Activated CD4-positive, alpha-beta T cell treated with anti-CD3 and anti-CD28 coated beads, Interleukin-2, amount 10 ng/mL, durations not matched to agents 7 days and 5 days (primary cell): ENCODE results near the gene MTERF4. TPM values are rescaled to one million over a fixed set of nuclear protein-coding genes. Genes with fewer than 3 reads are reported as not detected.

Source experiments
- CTCF ChIA-PET: fragments of 350-600 bp; sonication (Branson Sonifier 250); formaldehyde crosslinking; loops from one replicate; lab custom pipeline; 2021; ENCODE audit warnings: antibody characterized with exemption; lab: Charles Lee
- POLR2A ChIA-PET: fragments of 350-600 bp; sonication (Branson Sonifier 250); formaldehyde crosslinking; loops from one replicate; lab custom pipeline; 2021; ENCODE audit warnings: antibody characterized with exemption; lab: Charles Lee
- DNase-seq: peaks from one replicate; pipeline ENCODE4 v3.0.0-alpha.2; 2020
- H3K27ac Mint-ChIP-seq: one replicate; pipeline ENCODE4 v1.8.0; 2021; ENCODE audit warnings: mild to moderate bottlenecking, moderate library complexity, mixed read lengths
- H3K27me3 Mint-ChIP-seq: one replicate; pipeline ENCODE4 v1.8.0; 2021; ENCODE audit warnings: mixed read lengths
- H3K36me3 Mint-ChIP-seq: one replicate; pipeline ENCODE4 v1.8.0; 2021; ENCODE audit warnings: low read depth, mixed read lengths
- H3K4me1 Mint-ChIP-seq: one replicate; pipeline ENCODE4 v1.8.0; 2021; ENCODE audit warnings: mixed read lengths
- H3K4me3 Mint-ChIP-seq: one replicate; pipeline ENCODE4 v1.8.0; 2021; ENCODE audit warnings: mild to moderate bottlenecking, moderate library complexity, mixed read lengths
- H3K9me3 Mint-ChIP-seq: one replicate; pipeline ENCODE4 v1.8.0; 2021; ENCODE audit warnings: mixed read lengths
- total RNA-seq, 2 experiments: library from RNA; stranded (reverse); gene quantifications; one replicate each; pipeline ENCODE4 v1.2.3, GENCODE V29; 2021

MTERF4 gene
- total RNA-seq, 2 experiments from 2014 or later = 38.0 to 41.0 TPM

DNA sequence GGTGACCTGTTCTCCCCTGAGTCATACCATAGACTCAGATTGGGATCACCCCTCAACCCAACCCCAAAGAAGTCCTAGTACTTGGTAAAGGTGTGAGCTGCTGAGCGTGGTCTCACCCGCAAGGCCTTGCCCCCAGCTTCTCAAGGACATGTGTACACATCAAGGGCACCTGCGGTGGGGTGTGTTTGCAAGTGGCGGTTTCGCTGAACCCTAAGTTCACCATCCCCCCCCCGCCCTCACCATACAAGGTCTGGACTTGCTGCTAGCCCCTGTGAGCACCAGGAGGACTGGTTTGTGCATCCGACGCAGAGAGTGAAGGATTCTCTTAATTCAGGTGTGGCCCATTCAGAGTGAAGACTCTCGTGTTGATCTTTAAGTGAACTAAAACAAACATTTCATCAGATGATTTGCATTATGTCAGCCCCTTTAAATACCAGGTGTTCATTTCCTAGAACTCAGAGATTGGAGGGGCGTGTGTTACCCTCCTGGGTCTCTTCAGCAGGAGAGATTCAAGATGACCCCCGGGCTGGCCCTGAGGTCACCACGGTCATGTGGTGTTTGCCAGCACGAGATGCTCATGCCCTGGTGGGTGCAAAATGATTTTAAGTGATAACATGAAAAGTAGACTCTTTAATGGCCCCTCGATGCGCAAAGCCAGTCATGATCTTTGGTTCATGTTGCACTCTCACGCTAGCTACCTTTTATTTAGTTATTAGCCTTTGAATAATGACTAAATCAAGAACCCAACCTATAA lies 27.8 kb downstream of the MTERF4 start:
- Mint-ChIP-seq H3K27ac (no peak overlapping the region), H3K9me3 (no peaks in the 10 kb centered on the region), H3K27me3 (no peaks in the 10 kb centered on the region), H3K4me1 (peaks cover 2% of the 10 kb centered on the region), H3K36me3 (peaks cover 2% of the 10 kb centered on the region), H3K4me3 (no peak overlapping the region)
- no peak for DNase-seq
- ChIA-PET POLR2A (no interaction called here), CTCF (interaction anchor here (0.6 kb wide), 1 partner anchor 75 kb away, joined by 3 read pairs; the partner anchor contains the start of gene PASK)

DNA sequence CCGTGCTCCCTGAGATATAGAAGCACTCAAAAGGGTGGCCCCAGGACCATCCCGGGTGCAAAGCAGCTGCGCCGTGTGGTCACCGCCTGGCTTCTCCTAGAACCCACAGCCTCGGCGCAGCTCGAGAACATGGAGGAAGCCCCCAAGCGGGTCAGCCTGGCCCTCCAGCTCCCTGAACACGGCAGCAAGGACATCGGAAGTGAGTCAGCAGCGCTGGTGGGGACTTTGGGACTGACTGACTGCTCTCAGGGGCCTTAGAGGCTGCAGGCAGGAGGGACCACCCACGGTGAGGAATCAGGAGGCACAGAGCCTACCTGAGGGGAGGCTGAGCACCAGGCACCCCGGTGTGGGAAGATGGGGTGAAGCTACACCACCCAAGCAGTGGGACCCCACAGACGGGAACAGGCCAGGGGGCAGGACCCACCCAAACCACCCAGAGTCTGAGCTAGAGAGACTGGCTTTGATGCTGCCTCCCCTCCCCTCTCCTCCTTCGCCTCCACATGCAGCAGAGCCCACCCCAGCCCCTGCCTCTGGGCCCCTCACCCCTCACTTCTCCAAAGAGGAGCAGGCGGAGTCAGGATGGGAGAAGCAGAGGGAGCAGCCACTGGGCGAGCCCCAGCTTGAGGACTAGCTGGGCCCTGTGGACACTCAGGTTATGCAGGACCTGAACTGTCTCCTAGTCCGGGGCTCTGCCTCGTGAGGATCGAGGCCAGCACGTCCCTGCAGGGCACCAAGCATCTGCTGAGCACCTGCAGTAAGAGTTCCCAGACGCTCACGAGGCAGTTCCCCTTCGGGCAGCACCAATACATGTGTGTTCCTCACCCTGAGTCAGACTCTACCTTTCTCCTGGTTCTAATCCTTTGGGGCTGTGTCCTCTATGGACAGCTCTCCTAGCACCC lies 28.7 kb downstream of the MTERF4 start:
- Mint-ChIP-seq H3K27me3 (no peaks in the 10 kb centered on the region), H3K4me3 (no peak overlapping the region), H3K36me3 (peaks cover 2% of the 10 kb centered on the region), H3K27ac (no peak overlapping the region), H3K4me1 (peaks cover 2% of the 10 kb centered on the region), H3K9me3 (no peaks in the 10 kb centered on the region)
- ChIA-PET CTCF (interaction anchor here (0.6 kb wide), 1 partner anchor 76 kb away, joined by 3 read pairs; the partner anchor contains the start of gene PASK), POLR2A (no interaction called here)
- DNase-seq = no peak

DNA sequence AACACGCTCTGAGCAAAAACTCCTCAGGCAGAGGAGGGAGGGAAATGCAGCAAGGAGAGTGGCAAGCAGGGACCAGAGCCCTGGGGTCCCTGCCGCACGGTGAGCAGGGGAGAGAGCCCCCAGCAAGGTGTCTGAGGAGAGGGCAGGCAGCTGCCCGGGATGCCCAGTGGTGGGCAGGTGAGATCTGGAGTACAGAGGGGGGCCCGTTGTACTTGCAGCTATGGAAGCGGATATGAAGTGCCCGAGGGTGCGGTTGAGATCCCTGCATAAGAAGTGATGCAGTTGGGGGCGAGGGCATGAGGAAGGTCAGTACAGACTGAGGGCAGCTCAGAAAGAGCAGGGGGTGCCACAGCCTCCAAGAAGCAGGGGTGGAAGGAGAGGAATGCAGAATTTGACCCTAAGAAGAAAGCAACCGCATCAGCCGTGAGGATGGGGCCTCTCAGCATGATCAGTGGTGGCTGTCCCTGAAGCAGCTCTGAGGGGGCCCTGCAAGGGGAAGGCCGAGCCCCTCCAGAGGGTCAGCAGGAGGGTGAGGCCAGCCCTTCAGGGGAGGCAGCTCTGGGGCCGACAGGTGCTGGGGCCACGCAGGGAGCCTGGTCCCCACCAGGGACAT lies 29.4 kb downstream of the MTERF4 start:
- H3K36me3 Mint-ChIP-seq = peaks cover 2% of the 10 kb centered on the region
- no peak for DNase-seq
- POLR2A ChIA-PET = no interaction called here
- no peaks in the 10 kb centered on the region for H3K9me3 Mint-ChIP-seq
- no peak overlapping the region for H3K4me3 Mint-ChIP-seq
- H3K27ac Mint-ChIP-seq = peak overlapping the region; percentile 55
- no peaks in the 10 kb centered on the region for H3K4me1 Mint-ChIP-seq
- H3K27me3 Mint-ChIP-seq = no peaks in the 10 kb centered on the region
- CTCF ChIA-PET = no interaction called here

- H3K9me3 Mint-ChIP-seq = no peaks in the 10 kb centered on the region
- H3K4me1 Mint-ChIP-seq = no peaks in the 10 kb centered on the region
- no peaks in the 10 kb centered on the region for H3K27me3 Mint-ChIP-seq
- POLR2A ChIA-PET = no interaction called here
- peaks cover 2% of the 10 kb centered on the region for H3K36me3 Mint-ChIP-seq
- no peak overlapping the region for H3K4me3 Mint-ChIP-seq
- H3K27ac Mint-ChIP-seq = peak overlapping the region; percentile 55
- CTCF ChIA-PET = no interaction called here
- no peak for DNase-seq
Observed at GRCh38 chr2:241072151-241072550, 29.9 kb downstream of the MTERF4 start.

DNA sequence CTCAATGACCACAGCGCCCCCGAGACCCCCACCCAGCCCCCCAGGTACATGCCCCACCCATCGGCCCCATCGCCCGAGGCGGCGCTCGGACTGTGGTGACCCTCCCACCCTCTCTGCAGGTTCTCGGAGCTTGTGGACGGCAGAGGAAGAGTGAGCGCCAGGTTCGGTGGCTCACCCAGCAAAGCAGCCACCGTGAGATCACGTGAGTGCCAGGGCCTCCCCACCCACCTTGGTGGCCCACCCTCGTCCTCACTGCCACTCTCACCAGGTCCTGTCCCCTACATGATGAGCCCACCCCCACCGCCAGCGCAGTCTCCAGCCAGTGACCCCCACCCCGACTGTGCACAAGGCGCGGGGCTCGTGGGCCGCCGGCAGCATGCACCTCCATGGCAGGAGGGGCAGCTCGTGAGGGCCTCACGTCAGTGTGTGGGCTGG lies 30.4 kb downstream of the MTERF4 start:
- CTCF ChIA-PET = no interaction called here
- Mint-ChIP-seq H3K4me1 (no peaks in the 10 kb centered on the region), H3K27me3 (no peaks in the 10 kb centered on the region), H3K4me3 (no peak overlapping the region), H3K9me3 (no peaks in the 10 kb centered on the region), H3K36me3 (peaks cover 2% of the 10 kb centered on the region), H3K27ac (no peak overlapping the region)
- POLR2A ChIA-PET = no interaction called here
- DNase-seq = no peak

GRCh38 chr2:241070811-241071676 lies 31.0 kb downstream of the MTERF4 start:
- Mint-ChIP-seq H3K4me1 (no peaks in the 10 kb centered on the region), H3K36me3 (peaks cover 2% of the 10 kb centered on the region), H3K9me3 (no peaks in the 10 kb centered on the region), H3K4me3 (no peak overlapping the region), H3K27me3 (no peaks in the 10 kb centered on the region), H3K27ac (no peak overlapping the region)
- POLR2A ChIA-PET = no interaction called here
- DNase-seq = no peak
- CTCF ChIA-PET = no interaction called here

DNA sequence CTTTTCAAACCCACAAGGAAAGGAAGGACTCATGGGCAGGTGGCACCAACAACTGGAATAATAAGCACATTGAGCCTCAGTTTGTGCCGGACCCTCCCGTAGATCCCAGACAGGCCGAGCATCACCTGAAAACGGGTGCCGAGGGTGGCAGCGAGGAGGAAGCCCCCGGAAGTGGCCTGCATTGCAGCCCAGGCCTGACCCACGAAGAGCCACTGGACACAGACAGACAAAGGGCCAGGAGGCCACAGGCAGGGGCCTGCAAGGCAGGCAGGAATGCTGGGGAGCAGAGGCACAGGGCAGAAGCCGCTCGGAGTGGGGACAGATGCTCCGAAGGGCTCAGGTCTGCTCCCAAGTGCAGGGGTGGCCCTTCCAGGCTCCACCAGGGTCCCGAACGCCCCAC lies 31.7 kb downstream of the MTERF4 start:
- DNase-seq = no peak
- POLR2A ChIA-PET = no interaction called here
- Mint-ChIP-seq H3K36me3 (peaks cover under 1% of the 10 kb centered on the region), H3K27ac (no peak overlapping the region), H3K27me3 (no peaks in the 10 kb centered on the region), H3K9me3 (no peaks in the 10 kb centered on the region), H3K4me1 (no peaks in the 10 kb centered on the region), H3K4me3 (no peak overlapping the region)
- CTCF ChIA-PET = no interaction called here

DNA sequence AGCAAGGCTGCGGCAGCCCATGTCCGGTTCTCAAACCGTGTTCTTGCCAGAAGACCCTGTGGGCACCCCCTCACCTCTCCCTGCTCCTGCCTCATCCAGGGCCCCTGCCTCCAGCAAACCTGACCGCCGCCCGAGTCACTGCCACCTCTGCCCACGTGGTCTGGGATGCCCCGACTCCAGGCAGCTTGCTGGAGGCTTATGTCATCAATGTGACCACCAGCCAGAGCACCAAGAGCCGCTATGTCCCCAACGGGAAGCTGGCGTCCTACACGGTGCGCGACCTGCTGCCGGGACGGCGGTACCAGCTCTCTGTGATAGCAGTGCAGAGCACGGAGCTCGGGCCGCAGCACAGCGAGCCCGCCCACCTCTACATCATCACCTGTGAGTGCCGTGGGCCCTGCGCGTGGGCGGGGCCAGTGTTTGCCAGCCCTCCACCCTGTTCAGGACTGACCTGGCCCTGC lies 32.2 kb downstream of the MTERF4 start:
- Mint-ChIP-seq H3K4me1 (no peaks in the 10 kb centered on the region), H3K4me3 (no peak overlapping the region), H3K36me3 (no peaks in the 10 kb centered on the region), H3K27me3 (no peaks in the 10 kb centered on the region), H3K9me3 (no peaks in the 10 kb centered on the region), H3K27ac (no peak overlapping the region)
- no peak for DNase-seq
- CTCF ChIA-PET = no interaction called here
- POLR2A ChIA-PET = no interaction called here

DNA sequence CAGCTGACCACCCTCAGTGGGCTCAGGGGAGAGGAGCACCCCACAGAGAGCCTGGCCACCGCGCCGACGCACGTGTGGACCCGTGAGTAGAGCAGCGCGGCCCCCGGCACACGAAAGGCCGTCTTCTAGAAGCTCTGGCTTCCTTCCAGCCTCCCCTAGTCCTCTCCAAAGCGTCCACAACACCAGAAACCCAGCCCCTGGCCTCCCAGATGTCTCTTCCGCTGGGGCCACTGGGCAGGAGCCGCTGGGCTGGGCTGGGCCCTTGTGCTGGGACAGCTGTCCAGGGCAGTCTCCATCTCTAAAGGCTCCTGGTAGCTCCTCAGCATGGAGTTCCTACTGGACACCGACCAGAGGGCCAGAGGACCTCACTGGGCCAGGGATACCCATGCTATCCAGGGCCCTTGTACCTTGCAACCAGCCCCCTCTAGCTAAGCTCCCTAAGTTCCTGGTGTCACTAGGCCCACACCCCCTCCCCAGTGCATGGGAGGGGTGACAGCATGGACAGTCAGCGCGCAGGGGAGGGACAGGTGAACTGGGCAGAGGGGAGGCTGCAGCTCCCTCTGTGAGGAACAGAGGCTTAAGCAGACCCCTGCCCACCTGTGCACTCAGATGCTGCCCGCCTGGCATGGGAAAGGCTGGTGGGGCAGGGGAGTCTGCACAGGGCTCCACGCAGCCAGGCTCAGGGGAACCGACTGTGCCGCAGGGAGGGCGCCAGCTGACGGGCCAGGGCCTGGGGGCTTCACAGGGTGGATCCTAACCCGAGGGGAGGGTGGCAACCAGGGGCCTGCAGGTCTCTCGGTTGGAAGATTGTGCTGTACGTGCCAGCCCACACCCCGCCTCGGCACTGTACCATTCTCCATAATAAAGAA lies 32.9 kb downstream of the MTERF4 start:
- H3K4me3 Mint-ChIP-seq = no peak overlapping the region
- no peaks in the 10 kb centered on the region for H3K27me3 Mint-ChIP-seq
- H3K9me3 Mint-ChIP-seq = no peaks in the 10 kb centered on the region
- H3K36me3 Mint-ChIP-seq = no peaks in the 10 kb centered on the region
- no peak overlapping the region for H3K27ac Mint-ChIP-seq
- no peak for DNase-seq
- POLR2A ChIA-PET = no interaction called here
- CTCF ChIA-PET = no interaction called here
- peaks cover 2% of the 10 kb centered on the region for H3K4me1 Mint-ChIP-seq

- Mint-ChIP-seq H3K4me1 (peaks cover 3% of the 10 kb centered on the region), H3K27ac (no peak overlapping the region), H3K27me3 (no peaks in the 10 kb centered on the region), H3K36me3 (no peaks in the 10 kb centered on the region), H3K4me3 (no peak overlapping the region), H3K9me3 (no peaks in the 10 kb centered on the region)
- no peak for DNase-seq
- CTCF ChIA-PET = no interaction called here
- POLR2A ChIA-PET = no interaction called here
Observed at GRCh38 chr2:241068136-241068941, 33.7 kb downstream of the MTERF4 start.

- ChIA-PET CTCF (no interaction called here), POLR2A (no interaction called here)
- Mint-ChIP-seq H3K27ac (no peak overlapping the region), H3K9me3 (no peaks in the 10 kb centered on the region), H3K36me3 (no peaks in the 10 kb centered on the region), H3K4me3 (no peak overlapping the region), H3K4me1 (peaks cover 3% of the 10 kb centered on the region), H3K27me3 (no peaks in the 10 kb centered on the region)
- DNase-seq = no peak
Observed at GRCh38 chr2:241067501-241068135, 34.5 kb downstream of the MTERF4 start.
